OCI-LY1 (cell line): ENCODE measurements around the gene ARHGAP32.

Source experiments
- EZH2 ChIP-seq: fragments of 200-600 bp; sonication (generic), shearing (Covaris generic); IDR thresholded peaks from 2 replicates; pipeline ENCODE4 v1.8.0; 2017; ENCODE audit warnings: borderline replicate concordance, mixed run types, mild to moderate bottlenecking, antibody characterized with exemption, low read length, moderate library complexity, mixed read lengths
- TF ChIP-seq, protein P1 (sequence below): fragments of 200-600 bp; sonication (generic), shearing (Covaris generic); IDR thresholded peaks from 2 replicates; pipeline ENCODE4 v1.5.1; 2017; ENCODE audit warnings: mild to moderate bottlenecking, antibody characterized with exemption, low read length, moderate library complexity, mixed read lengths

DNA sequence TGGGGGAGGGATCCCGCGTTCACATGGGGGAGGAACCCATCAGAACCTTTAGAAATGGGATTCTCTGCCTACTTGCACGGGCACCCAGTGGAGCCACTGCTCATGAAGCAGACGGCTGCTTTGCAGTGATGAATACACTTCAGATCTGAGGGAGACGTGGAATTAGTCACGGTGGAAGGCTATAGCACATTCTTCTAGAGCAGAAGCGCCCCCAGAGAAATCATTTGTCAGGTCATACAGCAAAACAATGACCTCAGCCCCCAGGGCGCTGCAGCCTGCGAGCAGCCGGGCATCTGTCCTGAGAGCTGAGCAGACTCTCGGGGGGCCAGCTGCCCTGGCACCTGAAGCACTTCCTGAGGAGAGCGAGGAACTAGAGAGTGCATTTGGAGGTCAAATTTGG is 262.1 kb downstream of the ARHGAP32 start:
- TF ChIP-seq, protein P1, sequence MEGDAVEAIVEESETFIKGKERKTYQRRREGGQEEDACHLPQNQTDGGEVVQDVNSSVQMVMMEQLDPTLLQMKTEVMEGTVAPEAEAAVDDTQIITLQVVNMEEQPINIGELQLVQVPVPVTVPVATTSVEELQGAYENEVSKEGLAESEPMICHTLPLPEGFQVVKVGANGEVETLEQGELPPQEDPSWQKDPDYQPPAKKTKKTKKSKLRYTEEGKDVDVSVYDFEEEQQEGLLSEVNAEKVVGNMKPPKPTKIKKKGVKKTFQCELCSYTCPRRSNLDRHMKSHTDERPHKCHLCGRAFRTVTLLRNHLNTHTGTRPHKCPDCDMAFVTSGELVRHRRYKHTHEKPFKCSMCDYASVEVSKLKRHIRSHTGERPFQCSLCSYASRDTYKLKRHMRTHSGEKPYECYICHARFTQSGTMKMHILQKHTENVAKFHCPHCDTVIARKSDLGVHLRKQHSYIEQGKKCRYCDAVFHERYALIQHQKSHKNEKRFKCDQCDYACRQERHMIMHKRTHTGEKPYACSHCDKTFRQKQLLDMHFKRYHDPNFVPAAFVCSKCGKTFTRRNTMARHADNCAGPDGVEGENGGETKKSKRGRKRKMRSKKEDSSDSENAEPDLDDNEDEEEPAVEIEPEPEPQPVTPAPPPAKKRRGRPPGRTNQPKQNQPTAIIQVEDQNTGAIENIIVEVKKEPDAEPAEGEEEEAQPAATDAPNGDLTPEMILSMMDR: no peak
- TF ChIP-seq EZH2: no peak
